A673 (cell line): ENCODE measurements around the gene ZBED2.

ENCODE experiments used
- EZH2 ChIP-seq: fragments of 200-600 bp; sonication (generic); IDR thresholded peaks from 2 replicates; pipeline ENCODE4 v1.6.1; 2017; ENCODE audit warnings: borderline replicate concordance, low read depth, mild to moderate bottlenecking, mixed read lengths, antibody characterized with exemption, low read length; ENCODE audit not compliant: poor library complexity, severe bottlenecking
- TF ChIP-seq, protein P1 (sequence below): fragments of 300-800, 200-600 bp; sonication (generic); conservative IDR thresholded peaks from 2 replicates; pipeline ENCODE4 v1.5.1; 2017; ENCODE audit warnings: low read depth, mild to moderate bottlenecking, antibody characterized with exemption, low read length, moderate library complexity, mixed read lengths

DNA sequence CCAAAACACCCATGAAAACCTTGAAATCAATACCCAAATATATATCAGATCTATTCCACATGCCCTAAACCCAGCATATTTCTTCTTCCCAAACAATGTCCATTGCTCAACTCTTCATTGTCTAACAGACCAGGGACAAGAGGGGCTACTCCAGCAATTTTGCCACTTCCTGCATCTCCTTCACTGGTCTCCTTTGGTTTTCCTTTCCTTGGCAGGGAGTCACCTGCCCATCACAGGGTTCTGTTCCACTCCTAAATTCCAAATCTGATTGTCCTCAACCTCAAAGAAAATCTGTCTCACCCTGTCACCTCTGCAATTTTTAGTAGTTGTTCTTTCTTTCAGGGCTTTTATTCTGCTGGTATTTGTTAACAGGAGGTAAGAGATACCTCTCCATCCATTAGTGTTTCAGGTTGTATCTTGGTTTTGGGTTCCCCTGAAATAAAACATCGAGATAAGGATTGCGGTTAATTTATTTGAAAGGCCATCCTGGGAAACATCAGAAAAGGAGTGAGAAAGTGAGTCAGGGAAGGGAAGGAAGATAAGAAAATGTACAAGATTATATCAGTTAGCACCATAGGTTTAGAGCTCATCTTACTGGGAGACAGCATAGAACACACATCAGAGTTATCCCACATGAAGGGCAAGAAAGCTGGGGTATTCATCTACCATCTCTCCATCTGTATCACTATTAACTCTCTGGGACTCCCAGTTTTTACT lies 13.6 kb downstream of the ZBED2 start:
- no peak for TF ChIP-seq EZH2
- TF ChIP-seq, protein P1, sequence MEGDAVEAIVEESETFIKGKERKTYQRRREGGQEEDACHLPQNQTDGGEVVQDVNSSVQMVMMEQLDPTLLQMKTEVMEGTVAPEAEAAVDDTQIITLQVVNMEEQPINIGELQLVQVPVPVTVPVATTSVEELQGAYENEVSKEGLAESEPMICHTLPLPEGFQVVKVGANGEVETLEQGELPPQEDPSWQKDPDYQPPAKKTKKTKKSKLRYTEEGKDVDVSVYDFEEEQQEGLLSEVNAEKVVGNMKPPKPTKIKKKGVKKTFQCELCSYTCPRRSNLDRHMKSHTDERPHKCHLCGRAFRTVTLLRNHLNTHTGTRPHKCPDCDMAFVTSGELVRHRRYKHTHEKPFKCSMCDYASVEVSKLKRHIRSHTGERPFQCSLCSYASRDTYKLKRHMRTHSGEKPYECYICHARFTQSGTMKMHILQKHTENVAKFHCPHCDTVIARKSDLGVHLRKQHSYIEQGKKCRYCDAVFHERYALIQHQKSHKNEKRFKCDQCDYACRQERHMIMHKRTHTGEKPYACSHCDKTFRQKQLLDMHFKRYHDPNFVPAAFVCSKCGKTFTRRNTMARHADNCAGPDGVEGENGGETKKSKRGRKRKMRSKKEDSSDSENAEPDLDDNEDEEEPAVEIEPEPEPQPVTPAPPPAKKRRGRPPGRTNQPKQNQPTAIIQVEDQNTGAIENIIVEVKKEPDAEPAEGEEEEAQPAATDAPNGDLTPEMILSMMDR = no peak
